Measurements from ENCODE around the gene LAMC3.
"Not testable (repeated sequence)": the region's sequence is repeated elsewhere in the genome, so short reads cannot be mapped to it uniquely, and the experiment has no call there.

Gene LAMC3

DNA sequence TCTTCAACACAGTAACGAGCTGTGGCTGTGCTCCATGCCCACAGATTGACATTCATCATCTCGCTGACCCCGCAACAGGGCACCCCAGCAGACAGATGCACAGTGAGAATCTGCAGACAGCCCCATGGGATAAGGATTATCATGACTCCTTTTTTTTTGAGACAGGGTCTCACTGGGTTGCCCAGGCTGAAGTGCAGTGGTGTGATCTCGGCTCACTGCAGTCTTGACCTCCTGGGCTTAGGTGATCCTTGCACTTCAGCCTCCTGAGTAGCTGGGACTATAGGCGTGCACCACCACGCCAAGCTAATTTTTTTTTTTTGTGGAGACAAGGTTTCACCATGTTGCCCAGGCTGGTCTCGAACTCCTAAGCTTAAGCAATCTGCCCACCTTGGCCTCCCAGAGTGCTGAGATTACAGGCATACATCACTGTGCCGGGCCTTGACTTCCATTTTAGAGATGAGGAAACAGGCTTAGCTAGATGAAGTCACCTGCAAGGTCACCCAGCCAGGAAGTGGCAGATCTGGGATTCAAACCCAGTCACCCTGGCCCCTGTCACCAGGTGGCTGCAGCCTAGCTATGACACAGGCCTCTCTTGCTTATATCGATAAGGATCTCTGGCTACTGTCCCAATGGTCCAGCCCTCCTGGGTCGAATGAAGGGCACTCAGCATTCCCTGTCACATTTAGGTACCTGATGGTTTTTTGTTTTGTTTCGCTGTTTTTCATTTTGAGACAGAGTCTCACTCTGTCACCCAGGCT, 92.4 kb downstream of the LAMC3 start:
- no peak for DNase-seq

DNA sequence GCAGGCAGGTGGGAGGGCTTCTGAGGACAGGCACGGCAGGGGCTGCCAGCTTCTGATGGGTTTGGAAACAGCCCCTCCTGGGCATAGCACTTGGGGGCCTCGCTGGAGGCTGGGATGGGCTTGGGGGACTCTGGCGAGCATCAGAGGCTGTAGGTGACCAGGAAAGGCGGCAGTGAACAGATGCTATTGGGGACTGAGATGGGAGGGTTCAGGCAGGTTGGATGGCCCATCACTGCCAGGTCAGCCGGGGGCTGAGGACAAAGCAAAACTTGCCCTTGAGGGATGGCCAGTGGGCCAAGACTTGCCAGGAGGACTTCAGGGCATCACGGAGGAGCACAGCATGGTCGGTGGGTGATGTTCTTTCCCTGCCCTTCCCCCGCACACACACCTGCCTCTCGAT, 94.0 kb downstream of the LAMC3 start:
- no peak for DNase-seq

DNA sequence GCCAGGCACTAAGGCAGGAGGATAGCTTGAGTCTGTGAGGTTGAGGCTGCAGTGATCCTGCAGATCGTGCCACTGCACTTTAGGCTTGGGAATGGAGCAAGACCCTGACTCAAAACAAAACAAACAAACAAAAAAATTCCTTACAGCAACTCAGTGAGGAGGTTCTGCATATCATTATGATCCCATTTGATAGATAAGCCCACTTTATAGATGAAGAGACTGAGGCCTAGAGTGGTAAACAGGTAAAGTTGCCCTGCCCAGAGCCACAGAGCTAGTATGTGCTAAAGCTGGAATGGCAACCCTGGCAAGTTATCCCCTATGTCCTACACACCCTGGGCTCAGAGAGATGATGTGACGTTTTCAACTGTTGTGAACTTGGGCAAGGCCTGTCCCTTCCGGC, 94.6 kb downstream of the LAMC3 start:
- no peak for DNase-seq

- no peak for DNase-seq
These were observed 95.2 kb downstream of the LAMC3 start for GRCh38 chr9:131104016-131104740.

DNA sequence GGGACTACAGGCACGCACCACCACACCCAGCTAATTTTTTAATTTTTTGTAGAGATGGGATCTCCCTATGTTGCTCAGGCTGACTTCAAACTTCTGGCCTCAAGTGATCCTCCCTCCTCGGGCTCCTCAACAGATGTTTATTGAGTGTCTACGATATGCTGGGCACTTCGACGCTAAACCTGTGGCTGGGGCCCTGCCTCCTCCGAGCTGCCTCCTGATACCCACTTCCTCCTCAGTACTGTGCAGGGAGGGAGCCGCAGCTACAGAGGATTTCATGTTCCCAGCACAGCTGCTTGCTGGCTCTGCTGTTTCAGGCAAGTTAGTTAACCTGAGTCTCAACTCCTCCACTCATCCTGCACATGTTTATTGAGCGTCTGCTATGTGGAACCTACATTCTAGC, 97.0 kb downstream of the LAMC3 start:
- DNase-seq = no peak

DNA sequence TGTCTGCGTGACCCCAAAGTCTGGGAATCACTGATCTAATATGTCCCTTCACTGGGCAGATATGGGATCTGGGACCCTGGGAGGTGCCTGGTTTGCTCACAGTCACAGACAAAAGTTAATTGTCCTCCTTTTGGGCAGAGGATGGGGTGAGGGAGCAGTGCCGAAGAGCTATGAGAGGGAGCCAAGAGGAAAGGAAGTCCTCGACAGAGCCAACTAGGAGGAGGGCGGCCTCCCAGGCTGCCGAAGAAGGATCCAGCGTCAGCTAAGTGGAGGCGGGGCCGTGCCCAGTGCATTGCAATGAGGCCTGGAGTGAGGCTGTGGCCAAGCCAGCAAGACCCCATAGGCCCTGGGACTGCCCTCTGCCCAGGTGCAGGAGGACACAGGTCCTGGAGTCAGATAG, 98.8 kb downstream of the LAMC3 start:
- DNase-seq = no peak

GRCh38 chr9:131111186-131111853, 102.3 kb downstream of the LAMC3 start:
- no peak for DNase-seq

GRCh38 chr9:131111854-131112311, 102.9 kb downstream of the LAMC3 start:
- DNase-seq = no peak

DNA sequence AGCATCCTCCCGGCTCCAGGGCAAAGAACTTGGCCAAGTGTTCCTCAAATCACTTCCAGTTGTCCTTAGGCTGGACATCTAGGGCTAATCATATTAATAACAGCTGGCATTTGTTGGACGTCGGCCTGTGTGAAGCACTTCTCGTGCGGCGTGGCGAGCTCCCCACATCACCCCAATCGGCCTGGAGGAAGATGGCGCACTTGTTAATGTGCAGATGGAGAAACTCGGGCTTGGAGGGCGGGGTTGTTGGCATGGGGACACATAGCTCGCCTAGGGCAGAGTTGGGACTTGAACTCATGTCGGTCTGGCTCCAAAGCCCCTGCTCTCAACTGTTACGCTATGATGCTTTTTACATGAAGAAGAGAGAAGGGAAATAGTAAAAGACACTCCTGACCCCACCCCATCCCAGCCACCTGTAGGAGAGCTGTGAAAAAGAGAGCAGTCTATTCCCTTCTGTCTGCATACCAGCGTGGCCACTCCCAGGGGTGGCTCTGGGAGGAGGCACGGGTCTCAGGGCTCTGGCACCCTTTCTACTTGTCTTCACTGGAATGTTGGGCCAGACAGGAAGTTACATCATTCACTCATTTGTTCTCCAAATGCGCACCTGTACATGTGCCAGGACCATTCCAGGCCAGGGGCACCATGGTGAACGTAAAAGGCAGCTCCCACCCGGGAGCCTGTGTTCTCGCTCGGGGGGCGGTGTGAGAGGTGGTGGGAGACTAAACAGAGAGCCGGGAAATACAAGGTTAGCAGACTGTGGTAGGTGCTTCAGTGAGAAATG, 103.6 kb downstream of the LAMC3 start:
- DNase-seq = no peak

DNA sequence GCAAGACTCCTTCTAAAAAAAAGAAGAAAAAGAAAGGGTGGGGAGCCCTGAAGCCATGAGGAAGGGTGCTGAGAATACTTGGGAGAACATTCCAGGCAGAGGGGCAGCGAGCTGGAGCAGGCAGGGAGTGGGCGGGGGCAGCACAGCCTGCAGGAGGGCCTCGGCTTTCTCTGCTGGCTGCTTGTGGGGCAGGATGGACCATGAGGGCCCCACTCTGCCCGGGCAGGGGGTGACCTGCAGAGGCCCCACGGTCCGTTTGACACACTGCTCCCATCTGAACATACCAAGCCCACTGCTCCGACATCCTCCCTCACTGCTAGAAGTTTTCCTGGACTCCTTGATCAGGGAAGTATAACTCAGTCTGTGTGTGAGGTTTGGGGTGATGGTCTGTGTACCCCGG, 104.7 kb downstream of the LAMC3 start:
- DNase-seq = no peak

- no peak for DNase-seq
These were observed 105.1 kb downstream of the LAMC3 start for GRCh38 chr9:131114084-131114535.

- not testable (repeated sequence) for DNase-seq
These were observed 106.4 kb downstream of the LAMC3 start for GRCh38 chr9:131115360-131115742.

GRCh38 chr9:131116281-131117120, 107.5 kb downstream of the LAMC3 start:
- no peak for DNase-seq

- DNase-seq = no peak
These were observed 108.3 kb downstream of the LAMC3 start for GRCh38 chr9:131117121-131117761.

DNA sequence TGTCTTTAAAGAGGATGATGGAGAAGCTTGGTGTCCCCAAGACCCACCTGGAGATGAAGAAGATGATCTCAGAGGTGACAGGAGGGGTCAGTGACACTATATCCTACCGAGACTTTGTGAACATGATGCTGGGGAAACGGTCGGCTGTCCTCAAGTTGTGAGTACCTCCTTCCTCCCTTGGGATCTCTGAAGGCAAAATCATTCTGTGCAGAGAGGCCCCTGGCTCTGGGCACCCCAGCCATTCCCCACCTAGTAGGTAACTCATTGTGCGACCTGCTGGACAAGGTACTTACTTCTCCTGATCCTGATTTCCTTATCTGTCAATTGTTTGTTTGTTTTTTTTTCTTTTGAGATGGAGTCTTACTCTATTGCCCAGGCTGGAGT, 108.8 kb downstream of the LAMC3 start:
- no peak for DNase-seq

DNA sequence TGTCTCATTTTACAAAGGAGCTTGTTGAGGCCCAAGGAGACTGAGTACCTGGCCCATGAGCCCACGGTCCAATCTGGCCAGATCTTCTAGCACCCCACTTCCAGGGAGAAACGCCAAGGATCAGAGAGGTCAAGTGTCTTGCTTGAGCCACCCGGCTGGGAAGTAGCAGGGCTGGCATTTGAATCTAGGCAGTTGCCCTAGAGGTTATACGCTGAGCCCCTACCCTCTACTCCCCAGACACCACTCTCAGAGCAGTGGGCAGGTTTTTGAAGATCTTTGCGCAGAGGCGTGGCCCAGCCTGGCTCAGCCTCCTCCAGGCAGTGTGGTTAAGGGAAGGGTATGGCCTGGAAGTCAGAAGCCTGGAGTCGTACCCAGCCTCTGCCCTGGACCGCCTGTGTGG, 110.6 kb downstream of the LAMC3 start:
- no peak for DNase-seq

GRCh38 chr9:131120620-131121228, 111.8 kb downstream of the LAMC3 start:
- no peak for DNase-seq

DNA sequence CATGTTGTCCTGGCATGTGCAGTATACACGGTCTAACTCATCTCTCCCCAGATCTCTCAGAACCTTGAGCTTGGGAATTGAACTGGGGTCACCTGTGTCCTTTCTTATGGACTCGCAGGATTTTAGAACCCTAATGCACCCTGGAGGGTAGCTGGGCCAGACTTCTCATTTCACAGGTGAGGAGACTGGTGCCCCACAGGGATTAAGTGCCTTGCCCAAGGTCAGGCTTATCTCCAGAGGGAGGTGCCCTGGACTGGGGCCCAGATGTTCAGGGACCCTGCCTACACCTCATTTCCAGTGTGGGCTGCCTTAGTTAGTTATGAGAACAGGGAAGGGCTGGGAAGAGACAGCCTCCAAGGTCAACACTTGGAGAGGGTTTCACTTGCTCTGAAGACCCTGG, 112.4 kb downstream of the LAMC3 start:
- no peak for DNase-seq

DNA sequence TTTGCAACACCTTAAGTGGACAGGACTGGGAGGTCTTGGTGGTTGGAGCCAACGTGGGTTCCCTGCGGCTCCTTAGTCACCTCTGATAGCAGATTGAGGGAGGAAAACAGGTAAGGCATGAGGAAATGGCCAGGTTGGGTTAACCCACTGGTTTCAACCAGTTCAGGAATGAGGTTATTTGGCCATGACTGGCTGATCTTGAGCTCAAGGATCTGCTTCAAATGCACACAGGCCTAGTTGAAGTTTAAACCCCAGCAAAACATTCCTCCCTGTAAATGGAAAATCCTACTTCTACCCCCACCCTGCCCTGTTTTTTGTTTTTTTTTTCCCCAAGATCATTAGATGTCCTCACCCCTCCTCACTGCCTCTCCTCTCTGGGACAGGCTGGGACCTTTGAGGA, 113.2 kb downstream of the LAMC3 start:
- DNase-seq = no peak

DNA sequence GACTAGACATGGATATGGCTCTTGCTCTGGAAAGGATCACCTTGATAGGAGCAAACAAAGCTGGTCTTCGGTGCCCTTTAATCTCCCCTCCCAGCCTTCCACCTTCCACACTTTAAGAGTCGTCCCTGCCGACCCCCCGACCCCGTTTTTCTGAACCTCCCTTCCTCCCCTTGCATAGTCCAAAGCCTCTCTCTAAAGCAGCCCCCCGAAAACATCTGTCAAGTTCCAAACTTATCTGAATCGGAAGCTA, 116.0 kb downstream of the LAMC3 start:
- DNase-seq = no peak

GRCh38 chr9:131125288-131126058, 116.5 kb downstream of the LAMC3 start, which contains the start of gene NUP214:
NUP214 (plus strand) TSS chr9:131125586; CDS start chr9:131125705, 119 bp downstream.
- peak; percentile 100 for DNase-seq

Data from stimulated activated CD8-positive, alpha-beta memory T cell treated with anti-CD3 and anti-CD28 coated beads, Interleukin-4, amount 100 ng/mL, for 48 hours (primary cell).